HEK293 (cell line): ENCODE measurements around the gene SERPINA6.
"Not testable (repeated sequence)": the region's sequence is repeated elsewhere in the genome, so short reads cannot be mapped to it uniquely, and the experiment has no call there.

Source experiments
- CTCF ChIA-PET: fragments of 350-600 bp; formaldehyde crosslinking; extraction: SDS; loops from one replicate; lab custom pipeline; 2021; ENCODE audit warnings: antibody characterized with exemption; lab: Yijun Ruan, JAX
- POLR2A ChIA-PET: fragments of 300-600 bp; formaldehyde crosslinking; extraction: SDS; loops from one replicate; lab custom pipeline; 2020; ENCODE audit warnings: antibody characterized with exemption, inconsistent platforms; lab: Yijun Ruan, JAX
- H3K27ac ChIP-seq: fragments of 200-500 bp; sonication (Bioruptor generic); 2 replicates; pipeline ENCODE4 v1.5.1; 2014; ENCODE audit warnings: low read depth, low read length, control low read depth, inconsistent platforms; ENCODE audit errors: extremely low read depth
- H3K36me3 ChIP-seq, 2 experiments: fragments of 200-500 bp in 1 of 2; sonication (Bioruptor generic) in 1 of 2; 1 replicate in 1 of 2; 2 replicates in 1 of 2; pipeline ENCODE4 v1.5.1; 2014 to 2017; ENCODE audit warnings: inconsistent platforms in 2 of 2, low read length in 2 of 2; ENCODE audit not compliant: control insufficient read depth in 2 of 2, insufficient read depth in 1 of 2
- H3K4me1 ChIP-seq: fragments of 200-500 bp; sonication (Bioruptor generic); 2 replicates; pipeline ENCODE4 v1.5.1; 2014; ENCODE audit warnings: mild to moderate bottlenecking, low read length, inconsistent platforms; ENCODE audit not compliant: control insufficient read depth, insufficient read depth
- H3K4me3 ChIP-seq: 2 replicates; pipeline ENCODE4 v1.5.1; 2011; ENCODE audit warnings: low read depth, mild to moderate bottlenecking, control low read depth, low read length, moderate library complexity
- H3K9me3 ChIP-seq: fragments of 200-500 bp; sonication (Bioruptor generic); 2 replicates; pipeline ENCODE4 v1.5.1; 2014; ENCODE audit warnings: low read depth, low read length, inconsistent platforms; ENCODE audit not compliant: control insufficient read depth, insufficient read depth
- PRDM10 ChIP-seq: fragments of 450-650 bp; formaldehyde crosslinking; IDR thresholded peaks from 2 replicates; pipeline ENCODE4 v1.5.1; 2016; ENCODE audit warnings: missing biosample characterization, missing genetic modification characterization
- ZNF175 ChIP-seq: fragments of 450-650 bp; formaldehyde crosslinking; IDR thresholded peaks from 2 replicates; pipeline ENCODE4 v1.5.1; 2016; ENCODE audit warnings: missing biosample characterization, missing genetic modification characterization
- ZNF26 ChIP-seq: fragments of 450-650 bp; formaldehyde crosslinking; IDR thresholded peaks from 2 replicates; pipeline ENCODE4 v1.5.1; 2016; ENCODE audit warnings: missing biosample characterization, missing genetic modification characterization
- ZNF302 ChIP-seq: fragments of 450-650 bp; formaldehyde crosslinking; IDR thresholded peaks from 2 replicates; pipeline ENCODE4 v1.5.1; 2016; ENCODE audit warnings: missing biosample characterization, missing genetic modification characterization, low read depth
- ZNF518A ChIP-seq: fragments of 450-650 bp; formaldehyde crosslinking; conservative IDR thresholded peaks from 2 replicates; pipeline ENCODE4 v1.5.1; 2016; ENCODE audit warnings: low read depth, missing biosample characterization, missing genetic modification characterization
- ZNF639 ChIP-seq: fragments of 450-650 bp; formaldehyde crosslinking; IDR thresholded peaks from 2 replicates; pipeline ENCODE4 v1.5.1; 2016; ENCODE audit warnings: missing biosample characterization, missing genetic modification characterization
- ZNF704 ChIP-seq: fragments of 450-650 bp; formaldehyde crosslinking; IDR thresholded peaks from 2 replicates; pipeline ENCODE4 v1.5.1; 2016; ENCODE audit warnings: missing biosample characterization, missing genetic modification characterization

The SERPINA6 gene

GRCh38 chr14:94354638-94355185 lies 31.6 kb upstream of the SERPINA6 start:
- TF ChIP-seq ZNF26 (tag by site-specific recombination) (0 out of 2 replicates have a peak, but pooled peaks have one; percentile 20), ZNF175 (tag by site-specific recombination) (no peak), ZNF518A (tag by site-specific recombination) (no peak), ZNF302 (tag by site-specific recombination) (no peak), ZNF639 (tag by site-specific recombination) (no peak)
- Histone ChIP-seq H3K36me3 (no peaks in the 10 kb centered on the region), H3K27ac (no peak overlapping the region), H3K4me3 (no peak overlapping the region), H3K9me3 (no peaks in the 10 kb centered on the region), H3K4me1 (no peaks in the 10 kb centered on the region)
- ChIA-PET CTCF (no interaction called here), POLR2A (no interaction called here)

- POLR2A ChIA-PET, CTCF ChIA-PET, H3K4me3 ChIP-seq, H3K9me3 ChIP-seq, H3K27ac ChIP-seq, H3K4me1 ChIP-seq, H3K36me3 ChIP-seq: not testable (repeated sequence)
These were observed 31.1 kb upstream of the SERPINA6 start for GRCh38 chr14:94354190-94354589.

GRCh38 chr14:94349276-94349675 lies 26.1 kb upstream of the SERPINA6 start:
- POLR2A ChIA-PET: no interaction called here
- H3K9me3 ChIP-seq: no peaks in the 10 kb centered on the region
- H3K36me3 ChIP-seq: no peaks in the 10 kb centered on the region
- CTCF ChIA-PET: interaction anchor here (0.8 kb wide), 1 partner anchor 59 kb away, joined by 3 read pairs; no protein-coding TSS in a partner anchor
- no peak overlapping the region for H3K27ac ChIP-seq
- TF ChIP-seq ZNF704 (tag by site-specific recombination) (no peak), PRDM10 (tag by site-specific recombination) (no peak)
- H3K4me3 ChIP-seq: no peak overlapping the region
- no peaks in the 10 kb centered on the region for H3K4me1 ChIP-seq
